Thyroid gland (tissue), 4 donors: ENCODE results near the gene KATNA1. TPM values are rescaled to one million over a fixed set of nuclear protein-coding genes. Genes with fewer than 3 reads are reported as not detected.

Experiments used
- DNase-seq, 2 donors: peaks; one replicate each; pipeline ENCODE4 v3.0.0-alpha.2; 2019
- H3K27ac ChIP-seq, 3 donors: fragments of 200-600 bp; sonication (generic); 1 replicate in 2 of 3; 2 replicates in 1 of 3; pipeline ENCODE4 v1.5.1; 2016 to 2019; ENCODE audit warnings: mild to moderate bottlenecking in 1 of 3, moderate library complexity in 1 of 3
- H3K27me3 ChIP-seq: fragments of 200-600 bp; sonication (generic); one replicate; pipeline ENCODE4 v1.5.1; 2019
- H3K36me3 ChIP-seq, 2 donors: fragments of 200-600 bp; sonication (generic); one replicate each; pipeline ENCODE4 v1.5.1; 2016 to 2019
- H3K4me1 ChIP-seq, 2 donors: fragments of 200-600 bp; sonication (generic); one replicate each; pipeline ENCODE4 v1.5.1; 2017 to 2019
- H3K4me3 ChIP-seq, 3 donors: fragments of 200-600 bp; sonication (generic); replicated peaks in 1 of 3; 1 replicate in 2 of 3; 2 replicates in 1 of 3; pipeline ENCODE4 v1.5.1; 2016; ENCODE audit warnings: mild to moderate bottlenecking in 1 of 3
- H3K9me3 ChIP-seq: fragments of 200-600 bp; sonication (generic); one replicate; pipeline ENCODE4 v1.5.1; 2017
- POLR2A ChIP-seq, 2 donors: fragments of 450-650 bp; IDR thresholded peaks; one replicate each; pipeline ENCODE4 v1.6.1; 2017; ENCODE audit warnings: antibody characterized with exemption in 2 of 2, mild to moderate bottlenecking in 2 of 2, moderate library complexity in 1 of 2
- WGBS, 2 donors: methylation state at CpG; one replicate each; pipeline ENCODE4 v1.1.5; 2017; 5-methylcytosine and 5-hydroxymethylcytosine counted together
- intact Hi-C: fragments of 100-400 bp; cut with DNase I; formaldehyde crosslinking; loops from one replicate; pipeline ENCODE4 v1.15.1; 2023
- total RNA-seq, 4 donors: library from RNA; depleted of rRNA; stranded (reverse); fragments of >200 nt; gene quantifications; one replicate each; pipeline ENCODE4 v1.2.3, GENCODE V29; 2016
- TF ChIP-seq, protein P1 (sequence below), 6 experiments: fragments of 200-600 bp in 3 of 6; fragments of 450-650 bp in 3 of 6; sonication (generic) in 3 of 6; IDR thresholded peaks; one replicate each; pipeline ENCODE4 v1.5.1; 2016 to 2019; ENCODE audit warnings: antibody characterized with exemption in 6 of 6, mild to moderate bottlenecking in 2 of 6, inconsistent platforms in 1 of 6, moderate library complexity in 1 of 6

KATNA1 gene
- total RNA-seq, 4 donors from 2014 or later, result 17.8 to 21.6 (median 18.4) TPM

DNA sequence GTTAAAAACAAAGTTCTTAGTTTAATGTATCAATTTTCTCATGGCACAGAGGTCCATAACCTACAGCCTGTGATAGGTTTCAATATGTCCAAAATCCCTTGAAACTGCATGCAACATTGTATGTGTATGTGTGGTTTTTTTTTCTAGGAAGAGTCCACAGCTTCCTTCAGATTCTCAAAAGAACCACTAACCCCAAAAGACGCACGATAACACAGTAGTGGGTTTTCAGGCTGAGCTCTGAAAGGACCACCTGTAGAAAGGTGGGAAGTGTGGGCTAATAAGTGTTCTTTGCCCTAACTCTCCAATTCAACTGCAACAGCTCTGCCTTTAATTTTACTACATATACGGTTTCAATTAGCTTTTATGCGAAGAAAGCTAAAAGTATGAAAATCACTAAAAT is 11.5 kb upstream of the KATNA1 start:
- no peaks in the 10 kb centered on the region for H3K4me1 ChIP-seq
- H3K36me3 ChIP-seq, result peaks cover 11 to 22% of the 10 kb centered on the region in 2 donors

DNA sequence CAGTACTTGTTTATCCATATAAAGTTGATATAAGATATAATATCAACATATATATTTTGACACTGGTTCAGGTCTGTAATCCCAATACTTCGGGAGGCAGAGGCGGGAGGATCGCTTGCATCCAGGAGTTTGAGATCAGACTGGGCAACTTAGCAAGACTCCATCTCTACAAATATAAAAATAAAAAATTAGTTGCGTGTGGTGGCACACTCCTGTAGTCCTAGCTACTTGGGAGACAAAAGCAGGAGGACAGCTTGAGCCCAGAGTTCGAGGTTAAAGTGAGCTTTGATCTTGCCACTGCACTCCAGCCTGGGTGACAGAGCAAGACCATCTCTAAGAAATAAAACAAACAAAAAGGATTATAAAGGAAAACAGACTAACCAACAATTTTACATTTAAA is 8.9 kb upstream of the KATNA1 start:
- no peak for TF ChIP-seq POLR2A (IDR thresholded peaks at IDR 0.05)
- TF ChIP-seq, protein P1, sequence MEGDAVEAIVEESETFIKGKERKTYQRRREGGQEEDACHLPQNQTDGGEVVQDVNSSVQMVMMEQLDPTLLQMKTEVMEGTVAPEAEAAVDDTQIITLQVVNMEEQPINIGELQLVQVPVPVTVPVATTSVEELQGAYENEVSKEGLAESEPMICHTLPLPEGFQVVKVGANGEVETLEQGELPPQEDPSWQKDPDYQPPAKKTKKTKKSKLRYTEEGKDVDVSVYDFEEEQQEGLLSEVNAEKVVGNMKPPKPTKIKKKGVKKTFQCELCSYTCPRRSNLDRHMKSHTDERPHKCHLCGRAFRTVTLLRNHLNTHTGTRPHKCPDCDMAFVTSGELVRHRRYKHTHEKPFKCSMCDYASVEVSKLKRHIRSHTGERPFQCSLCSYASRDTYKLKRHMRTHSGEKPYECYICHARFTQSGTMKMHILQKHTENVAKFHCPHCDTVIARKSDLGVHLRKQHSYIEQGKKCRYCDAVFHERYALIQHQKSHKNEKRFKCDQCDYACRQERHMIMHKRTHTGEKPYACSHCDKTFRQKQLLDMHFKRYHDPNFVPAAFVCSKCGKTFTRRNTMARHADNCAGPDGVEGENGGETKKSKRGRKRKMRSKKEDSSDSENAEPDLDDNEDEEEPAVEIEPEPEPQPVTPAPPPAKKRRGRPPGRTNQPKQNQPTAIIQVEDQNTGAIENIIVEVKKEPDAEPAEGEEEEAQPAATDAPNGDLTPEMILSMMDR (IDR thresholded peaks at IDR 0.05), result no peak
- peaks cover 1 to 10% of the 10 kb centered on the region in 2 donors for H3K36me3 ChIP-seq
- H3K9me3 ChIP-seq, result no peaks in the 10 kb centered on the region
- WGBS, 2 donors, result 97 to 98% methylated on average over 5 of the region's 5 CpGs
- intact Hi-C loops, result no loop called here
- no peaks in the 10 kb centered on the region for H3K4me1 ChIP-seq
- H3K27me3 ChIP-seq, result no peaks in the 10 kb centered on the region
- no peak overlapping the region for H3K27ac ChIP-seq
- H3K4me3 ChIP-seq, result no peak overlapping the region
- no peak for DNase-seq

More for the DNA sequence above, 11.5 kb upstream of the KATNA1 start:
- WGBS, 2 donors, result 96 to 97% methylated on average over 4 of the region's 4 CpGs
- H3K4me3 ChIP-seq, result no peak overlapping the region
- H3K27me3 ChIP-seq, result no peaks in the 10 kb centered on the region
- TF ChIP-seq POLR2A (IDR thresholded peaks at IDR 0.05), result no peak
- TF ChIP-seq, protein P1 (IDR thresholded peaks at IDR 0.05), result no peak
- DNase-seq, result no peak
- no peak overlapping the region for H3K27ac ChIP-seq
- intact Hi-C loops, result no loop called here
- no peaks in the 10 kb centered on the region for H3K9me3 ChIP-seq

DNA sequence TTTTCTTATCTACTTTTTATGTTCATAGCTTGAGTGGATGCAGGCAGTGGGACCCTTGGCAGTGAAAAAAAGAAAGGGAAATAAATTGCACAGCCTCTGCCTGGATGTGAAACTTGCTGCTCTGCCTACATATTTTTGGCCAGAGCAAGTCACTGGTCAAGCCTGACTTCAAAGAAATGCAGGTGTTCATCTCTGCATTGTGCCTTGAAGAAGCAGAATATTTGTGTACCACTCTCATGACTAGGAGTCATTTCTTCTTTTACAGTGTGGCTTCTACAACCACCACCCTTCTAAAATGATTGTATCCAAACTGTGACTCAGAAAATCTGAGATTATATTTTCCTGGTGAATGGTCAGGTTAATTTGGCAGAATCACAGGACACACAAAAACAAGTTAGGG is 2.5 kb upstream of the KATNA1 start:
- TF ChIP-seq, protein P1 (IDR thresholded peaks at IDR 0.05), result no peak
- TF ChIP-seq POLR2A (IDR thresholded peaks at IDR 0.05), result no peak
- no peak for DNase-seq

DNA sequence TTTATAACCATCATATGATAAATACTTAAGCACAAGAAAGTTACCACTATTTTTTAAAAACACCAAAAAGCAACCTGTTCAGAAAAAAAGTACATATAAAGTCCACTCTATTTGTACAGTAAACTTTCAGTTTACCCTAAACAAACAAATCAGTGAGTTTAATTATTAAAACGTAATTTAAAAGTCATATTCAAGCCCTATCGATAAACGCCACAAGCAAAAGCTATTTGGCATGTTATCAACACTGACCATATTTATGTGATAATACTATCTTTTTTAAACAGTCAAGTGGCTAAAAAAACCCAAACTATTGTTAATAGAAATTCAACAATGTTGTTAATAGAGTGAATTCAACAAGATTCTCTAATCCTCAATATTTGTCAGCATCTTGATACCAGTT is 1.9 kb downstream of the KATNA1 start:
- Histone ChIP-seq H3K27ac (no peak overlapping the region), H3K9me3 (no peaks in the 10 kb centered on the region), H3K27me3 (no peaks in the 10 kb centered on the region), H3K4me3 (no peak overlapping the region), H3K4me1 (peaks cover 0 to 9% of the 10 kb centered on the region in 2 donors), H3K36me3 (no peaks in the 10 kb centered on the region)
- DNase-seq, result no peak
- intact Hi-C loops, result no loop called here
- WGBS, 2 donors, result 90 to 92% methylated on average over 3 of the region's 3 CpGs
- TF ChIP-seq, protein P1 (IDR thresholded peaks at IDR 0.05), result no peak
- TF ChIP-seq POLR2A (IDR thresholded peaks at IDR 0.05), result no peak

More for the DNA sequence above, 2.5 kb upstream of the KATNA1 start:
- no peaks in the 10 kb centered on the region for H3K36me3 ChIP-seq
- intact Hi-C loops, result no loop called here
- peaks cover 0 to 8% of the 10 kb centered on the region in 2 donors for H3K4me1 ChIP-seq
- no peak overlapping the region for H3K27ac ChIP-seq
- H3K4me3 ChIP-seq, result no peak overlapping the region
- H3K9me3 ChIP-seq, result no peaks in the 10 kb centered on the region
- no peaks in the 10 kb centered on the region for H3K27me3 ChIP-seq

DNA sequence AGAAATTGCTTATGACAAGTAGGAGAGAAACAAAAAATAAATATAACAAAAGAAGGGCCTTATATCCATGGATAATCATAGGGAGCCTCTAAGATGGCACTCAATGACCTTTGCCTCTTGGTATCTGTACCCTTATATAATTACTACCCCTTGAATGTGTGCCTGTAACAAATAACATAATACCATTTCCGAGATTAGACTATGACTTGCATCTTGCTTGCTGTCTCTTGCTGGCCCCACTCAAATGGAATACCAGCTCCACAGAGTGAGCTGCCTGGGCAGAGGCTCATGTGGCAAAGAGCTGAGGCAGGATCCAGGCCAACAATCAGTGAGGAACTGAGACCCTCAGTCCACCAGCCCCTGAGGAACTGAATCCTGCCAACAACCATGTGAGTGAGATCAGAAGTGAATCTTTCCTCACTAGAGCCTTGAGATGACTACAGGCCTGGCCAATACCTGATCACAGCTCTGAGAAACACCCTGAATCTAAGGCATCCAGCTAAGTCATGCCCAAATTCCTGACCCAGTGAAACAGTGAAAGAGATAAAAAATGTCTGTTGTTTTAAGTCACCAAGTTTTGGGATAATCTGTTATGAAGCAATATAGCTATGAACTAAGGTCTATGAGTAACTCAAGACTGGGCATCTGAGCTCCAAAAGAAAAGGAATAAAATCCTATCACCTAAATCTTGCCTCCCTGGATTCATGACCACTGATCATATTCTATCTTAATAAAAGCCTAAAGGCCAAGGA is 5.5 kb downstream of the KATNA1 start:
- H3K4me1 ChIP-seq, result peaks cover 0 to 9% of the 10 kb centered on the region in 2 donors
- H3K9me3 ChIP-seq, result no peaks in the 10 kb centered on the region
- TF ChIP-seq, protein P1 (IDR thresholded peaks at IDR 0.05), result no peak
- no peak for TF ChIP-seq POLR2A (IDR thresholded peaks at IDR 0.05)
- H3K4me3 ChIP-seq, result no peak overlapping the region
- no peak overlapping the region for H3K27ac ChIP-seq
- H3K27me3 ChIP-seq, result no peaks in the 10 kb centered on the region
- H3K36me3 ChIP-seq, result no peaks in the 10 kb centered on the region
- no peak for DNase-seq
- 90 to 95% methylated on average over 1 of the region's 1 CpG for WGBS, 2 donors
- intact Hi-C loops, result no loop called here
